ENCODE data around the gene RPS19.

Gene RPS19

GRCh38 chr19:41915021-41915775 is 55.1 kb downstream of the RPS19 start:
- DNase-seq (ENCODE audit: low spot score), result no peak

- DNase-seq (ENCODE audit: low spot score), result no peak
Measured at GRCh38 chr19:41915776-41916414, 55.8 kb downstream of the RPS19 start.

GRCh38 chr19:41917676-41918075 is 57.6 kb downstream of the RPS19 start:
- no peak for DNase-seq (ENCODE audit: low spot score)

GRCh38 chr19:41918095-41918494 is 58.0 kb downstream of the RPS19 start:
- DNase-seq (ENCODE audit: low spot score), result no peak

GRCh38 chr19:41918653-41919244 is 58.7 kb downstream of the RPS19 start:
- DNase-seq (ENCODE audit: low spot score), result no peak

- DNase-seq (ENCODE audit: low spot score), result no peak
Measured at GRCh38 chr19:41919948-41920712, 60.1 kb downstream of the RPS19 start.

GRCh38 chr19:41920882-41921576 is 61.0 kb downstream of the RPS19 start:
- DNase-seq (ENCODE audit: low spot score), result no peak

- no peak for DNase-seq (ENCODE audit: low spot score)
Measured at GRCh38 chr19:41921577-41922576, 61.8 kb downstream of the RPS19 start.
